LNCAP (cell line): Measurements from ENCODE around the gene AEBP1.

Experiments used
- TF ChIP-seq, protein P1 (sequence below): fragments of 450-650 bp; IDR thresholded peaks from 2 replicates; pipeline ENCODE4 v1.5.1; 2017; ENCODE audit warnings: mild to moderate bottlenecking

Gene AEBP1

DNA sequence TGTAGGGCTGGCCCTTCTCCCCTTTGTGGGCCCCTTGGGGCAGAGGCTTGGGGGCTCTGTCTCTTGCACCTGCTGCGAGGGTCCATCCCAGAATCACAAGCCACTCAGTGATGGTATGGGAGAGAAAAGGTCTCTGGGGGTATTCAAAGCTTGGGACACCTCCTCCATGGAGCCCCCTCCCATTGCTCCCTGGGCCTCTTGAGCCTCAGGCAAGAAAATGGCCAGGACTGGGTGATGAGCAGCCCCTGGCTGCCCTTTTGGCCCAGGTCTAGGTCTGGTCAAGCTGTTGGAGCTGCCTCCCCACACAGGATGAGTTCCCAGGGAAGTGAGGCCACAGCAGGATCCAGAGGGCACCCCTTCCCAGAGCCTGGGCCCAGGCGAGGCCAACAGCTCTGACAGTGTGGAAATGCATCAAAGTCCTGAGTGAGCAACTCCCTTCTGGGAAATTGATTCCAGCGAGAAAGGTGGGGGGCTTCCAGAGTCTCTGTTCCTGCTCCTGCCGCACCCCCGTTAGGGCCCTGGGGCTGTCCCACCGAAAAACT lies 40.4 kb downstream of the AEBP1 start:
- TF ChIP-seq, protein P1, sequence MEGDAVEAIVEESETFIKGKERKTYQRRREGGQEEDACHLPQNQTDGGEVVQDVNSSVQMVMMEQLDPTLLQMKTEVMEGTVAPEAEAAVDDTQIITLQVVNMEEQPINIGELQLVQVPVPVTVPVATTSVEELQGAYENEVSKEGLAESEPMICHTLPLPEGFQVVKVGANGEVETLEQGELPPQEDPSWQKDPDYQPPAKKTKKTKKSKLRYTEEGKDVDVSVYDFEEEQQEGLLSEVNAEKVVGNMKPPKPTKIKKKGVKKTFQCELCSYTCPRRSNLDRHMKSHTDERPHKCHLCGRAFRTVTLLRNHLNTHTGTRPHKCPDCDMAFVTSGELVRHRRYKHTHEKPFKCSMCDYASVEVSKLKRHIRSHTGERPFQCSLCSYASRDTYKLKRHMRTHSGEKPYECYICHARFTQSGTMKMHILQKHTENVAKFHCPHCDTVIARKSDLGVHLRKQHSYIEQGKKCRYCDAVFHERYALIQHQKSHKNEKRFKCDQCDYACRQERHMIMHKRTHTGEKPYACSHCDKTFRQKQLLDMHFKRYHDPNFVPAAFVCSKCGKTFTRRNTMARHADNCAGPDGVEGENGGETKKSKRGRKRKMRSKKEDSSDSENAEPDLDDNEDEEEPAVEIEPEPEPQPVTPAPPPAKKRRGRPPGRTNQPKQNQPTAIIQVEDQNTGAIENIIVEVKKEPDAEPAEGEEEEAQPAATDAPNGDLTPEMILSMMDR: no peak

DNA sequence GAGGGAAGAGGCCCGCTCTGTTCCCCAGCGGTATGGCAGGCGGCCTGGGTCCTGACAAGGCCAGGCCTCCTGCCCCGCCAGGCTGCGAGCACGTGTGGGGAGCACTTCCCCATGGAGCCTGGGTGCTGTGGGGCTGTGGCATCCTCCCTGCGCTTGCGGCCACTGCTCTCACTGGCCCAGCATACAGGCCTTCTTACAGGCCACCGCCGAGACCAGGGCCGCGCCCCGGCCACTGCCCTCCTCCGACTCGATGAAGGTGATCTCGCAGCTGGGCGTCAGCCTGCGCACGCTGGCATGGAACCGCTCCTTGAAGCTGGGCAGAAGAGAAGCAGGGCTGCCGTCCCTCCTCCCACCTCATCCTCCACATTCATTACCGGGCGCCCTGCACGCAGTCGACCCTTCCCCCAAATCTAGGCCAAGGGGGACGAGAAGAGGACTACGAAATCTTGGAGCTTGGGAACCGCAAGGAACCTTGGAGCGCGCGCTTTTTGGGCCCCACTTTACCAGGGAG lies 40.9 kb downstream of the AEBP1 start:
- TF ChIP-seq, protein P1: no peak

DNA sequence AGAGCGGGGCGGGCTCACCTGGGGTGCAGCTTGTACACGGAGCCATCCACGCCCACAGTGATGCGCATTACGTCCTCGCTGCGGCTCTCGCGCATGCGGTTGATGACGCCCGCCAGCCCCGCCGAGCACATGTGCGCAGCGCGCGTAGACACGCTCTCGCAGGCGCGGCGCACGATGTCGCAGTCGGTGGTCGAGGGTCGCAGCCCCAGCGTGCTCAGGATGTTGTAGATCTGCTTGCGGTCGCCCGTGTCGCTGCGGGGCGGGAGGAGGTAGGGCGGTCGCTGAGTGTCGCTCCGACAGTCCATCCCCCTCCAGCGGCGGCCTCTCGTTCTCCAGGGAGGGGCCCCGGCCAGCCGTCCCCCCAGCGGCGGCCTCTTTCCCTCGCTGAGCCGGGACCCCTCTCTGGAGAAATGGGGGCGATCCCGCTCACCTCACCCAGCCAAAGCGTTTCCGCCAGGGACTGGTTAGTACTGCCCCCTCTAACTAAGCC lies 41.4 kb downstream of the AEBP1 start:
- TF ChIP-seq, protein P1: no peak

DNA sequence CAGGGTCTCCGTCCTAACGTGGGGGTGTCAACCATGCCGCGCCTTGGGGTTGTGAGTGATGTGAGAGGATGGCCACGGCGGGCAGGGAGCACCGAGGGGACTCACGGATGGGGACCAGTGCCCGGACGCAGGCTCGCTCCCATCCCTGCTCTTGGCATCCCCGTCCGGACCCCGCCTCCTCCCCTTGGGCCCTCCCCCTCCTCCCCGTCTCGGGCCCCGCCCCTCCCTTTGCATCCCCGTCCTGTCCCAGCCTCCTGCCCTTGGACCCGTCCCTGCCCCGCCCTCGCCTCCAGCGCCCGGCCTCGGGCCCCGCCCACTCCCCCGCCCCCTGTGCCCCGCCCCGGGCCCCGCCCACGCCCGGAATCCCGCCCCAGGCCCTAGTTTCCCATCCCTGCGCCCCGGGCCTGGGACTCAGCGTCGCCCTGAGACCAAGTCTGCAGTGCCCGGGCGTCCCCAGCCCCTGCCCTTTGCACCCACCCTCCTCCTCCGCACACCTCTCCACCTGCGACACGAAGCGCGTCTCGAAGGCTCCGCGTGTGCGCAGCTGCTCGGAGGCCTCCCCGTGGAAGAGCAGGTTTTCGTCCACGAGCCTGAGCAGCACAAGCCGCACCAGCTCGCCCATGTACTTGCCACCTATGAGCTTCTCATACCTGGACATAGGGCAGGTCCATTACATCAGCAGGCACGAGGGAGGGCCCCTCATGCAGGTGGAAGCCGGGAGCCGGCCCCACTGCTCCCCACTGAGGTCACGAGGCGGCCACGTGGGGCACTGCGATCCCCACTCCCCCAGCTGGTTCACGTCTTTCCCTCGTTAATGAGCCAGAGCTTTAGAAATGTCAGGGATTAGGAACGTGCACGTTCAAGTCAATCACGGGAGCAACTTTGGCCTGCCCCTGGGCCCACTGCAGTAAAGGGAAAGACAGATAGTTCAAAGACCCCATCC lies 42.1 kb downstream of the AEBP1 start:
- TF ChIP-seq, protein P1: no peak

DNA sequence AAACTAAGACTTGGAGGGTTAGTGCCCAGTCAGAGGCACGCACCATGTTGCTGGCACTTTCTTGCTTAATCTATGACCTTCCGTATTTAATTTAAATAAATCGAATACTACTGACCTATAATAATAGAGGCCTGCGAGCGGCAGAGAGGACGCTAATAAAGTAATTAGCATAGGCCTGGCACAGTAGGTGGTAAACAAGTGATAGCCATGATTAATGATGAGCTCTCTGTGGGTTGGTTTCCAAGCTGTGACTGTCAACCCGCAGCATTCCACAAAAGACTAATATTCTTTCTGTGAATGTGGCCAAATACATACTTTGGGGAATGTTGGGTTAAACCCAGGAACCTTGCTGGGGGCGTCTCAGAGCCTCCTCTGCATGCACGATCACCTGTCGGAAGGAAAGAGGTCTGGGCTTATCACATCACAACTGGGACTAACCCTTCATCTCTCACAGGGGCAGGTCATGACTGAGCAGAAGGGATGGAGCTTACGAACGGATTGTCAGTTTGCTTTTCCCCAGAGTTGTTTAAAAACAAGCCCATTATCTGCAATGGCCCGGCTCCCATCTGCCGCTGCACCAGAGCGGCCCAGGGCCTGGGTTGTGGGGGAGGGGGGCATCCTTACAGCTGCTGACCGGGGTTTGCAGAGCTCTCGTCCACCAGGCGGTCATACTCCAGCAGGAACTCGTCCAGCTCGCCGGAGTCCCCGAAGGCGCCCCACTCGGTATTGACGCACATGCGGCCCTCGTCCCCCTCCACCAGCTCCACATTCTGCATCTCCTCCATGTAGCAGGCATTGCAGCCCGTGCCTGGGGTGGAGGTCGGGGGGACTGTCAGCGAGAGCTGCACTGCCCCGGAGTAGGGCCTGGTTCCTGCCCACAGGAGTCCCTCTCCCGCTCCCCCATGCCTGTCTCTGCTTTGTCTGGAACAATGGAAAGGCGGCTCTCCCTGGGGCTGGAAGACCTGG lies 43.2 kb downstream of the AEBP1 start:
- TF ChIP-seq, protein P1: no peak

DNA sequence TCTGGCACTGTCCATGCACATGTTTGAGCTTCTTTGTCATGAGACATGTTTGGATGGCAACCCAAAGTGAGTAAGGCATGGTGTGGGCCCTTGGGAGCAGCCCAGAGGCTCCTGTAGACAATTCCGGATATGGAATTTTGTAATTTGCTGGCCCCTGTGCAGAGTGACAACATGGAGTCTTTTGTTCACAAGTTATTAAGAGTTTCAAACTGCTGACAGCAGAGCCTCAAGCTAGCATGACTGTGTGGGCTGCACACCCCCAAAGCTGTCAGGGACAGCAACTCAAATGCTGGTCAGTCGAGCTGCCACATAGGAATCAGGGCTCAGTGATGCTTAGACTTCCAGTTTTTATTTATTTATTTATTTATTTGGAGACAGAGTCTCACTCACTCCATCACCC lies 44.0 kb downstream of the AEBP1 start:
- TF ChIP-seq, protein P1: no peak
